ENCODE data around the gene RALGPS2.

The RALGPS2 gene

GRCh38 chr1:178939338-178940067 is 214.5 kb downstream of the RALGPS2 start:
- H3K4me3 ChIP-seq (ENCODE audit: low read length) = no peak overlapping the region
- H3K9me3 ChIP-seq (ENCODE audit: control insufficient read depth, insufficient read depth, low read length) = no peaks in the 10 kb centered on the region; the same call in 1 of the 2 replicates
- H3K27me3 ChIP-seq (ENCODE audit: control insufficient read depth, insufficient read depth, low read length) = no peaks in the 10 kb centered on the region
- DNase-seq (ENCODE audit: low read depth, low spot score) = no peak
- WGBS (ENCODE audit: insufficient coverage, insufficient read length) = no CpG with 5 or more reads among the region's 15 CpGs
- no peaks in the 10 kb centered on the region for H3K36me3 ChIP-seq (ENCODE audit: control insufficient read depth, insufficient read depth, low read length)
- H3K4me1 ChIP-seq (ENCODE audit: control insufficient read depth, insufficient read depth, low read length) = peaks cover 1% of the 10 kb centered on the region; the same call in 1 of the 2 replicates
- no peak overlapping the region for H3K27ac ChIP-seq (ENCODE audit: low read length)

DNA sequence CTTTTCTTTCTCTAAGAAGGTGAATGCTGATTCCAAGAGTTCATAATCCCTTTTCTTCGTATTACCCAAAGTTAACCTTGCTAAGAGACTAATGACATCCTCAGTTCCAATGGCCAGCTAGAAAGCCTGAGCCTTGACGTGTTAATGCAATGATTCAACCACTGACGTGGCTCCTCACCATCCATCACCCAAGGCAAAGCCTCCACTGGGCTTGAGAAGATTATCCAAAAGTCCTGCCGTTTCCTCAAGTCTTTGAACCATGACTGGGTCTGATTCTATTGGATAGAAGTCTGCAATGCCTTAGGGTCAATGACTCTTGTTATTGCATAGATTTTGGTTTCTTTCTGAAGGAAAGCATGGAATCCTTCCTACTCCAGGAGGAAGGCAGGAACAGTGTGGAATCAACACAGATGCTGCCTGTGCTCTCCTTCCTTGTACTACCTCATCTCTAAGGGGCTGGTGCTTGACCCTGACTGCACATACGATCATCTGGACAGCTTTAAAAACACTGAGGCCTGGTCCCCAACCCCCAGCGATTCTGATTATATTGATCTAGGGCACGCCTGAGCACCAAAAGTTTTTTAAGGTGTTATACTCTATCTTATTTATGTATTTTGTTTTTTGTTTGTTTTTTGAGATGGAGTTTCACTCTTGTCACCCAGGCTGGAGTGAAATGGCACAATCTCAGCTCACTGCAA is 215.2 kb downstream of the RALGPS2 start:
- no peak for DNase-seq (ENCODE audit: low read depth, low spot score)
- no CpG with 5 or more reads among the region's 7 CpGs for WGBS (ENCODE audit: insufficient coverage, insufficient read length)
- H3K27ac ChIP-seq (ENCODE audit: low read length) = no peak overlapping the region

GRCh38 chr1:178941261-178941689 is 216.2 kb downstream of the RALGPS2 start:
- Histone ChIP-seq H3K9me3 (ENCODE audit: control insufficient read depth, insufficient read depth, low read length) (no peaks in the 10 kb centered on the region), H3K4me1 (ENCODE audit: control insufficient read depth, insufficient read depth, low read length) (peaks cover 2% of the 10 kb centered on the region; the same call in 1 of the 2 replicates), H3K4me3 (ENCODE audit: low read length) (no peak overlapping the region), H3K27me3 (ENCODE audit: control insufficient read depth, insufficient read depth, low read length) (no peaks in the 10 kb centered on the region), H3K27ac (ENCODE audit: low read length) (no peak overlapping the region), H3K36me3 (ENCODE audit: control insufficient read depth, insufficient read depth, low read length) (no peaks in the 10 kb centered on the region)
- DNase-seq (ENCODE audit: low read depth, low spot score) = no peak
- no CpG with 5 or more reads among the region's 11 CpGs for WGBS (ENCODE audit: insufficient coverage, insufficient read length)

More for the DNA sequence above, 215.2 kb downstream of the RALGPS2 start:
- Histone ChIP-seq H3K27me3 (ENCODE audit: control insufficient read depth, insufficient read depth, low read length) (no peaks in the 10 kb centered on the region), H3K4me1 (ENCODE audit: control insufficient read depth, insufficient read depth, low read length) (peaks cover 1% of the 10 kb centered on the region; the same call in 1 of the 2 replicates), H3K36me3 (ENCODE audit: control insufficient read depth, insufficient read depth, low read length) (no peaks in the 10 kb centered on the region), H3K4me3 (ENCODE audit: low read length) (no peak overlapping the region), H3K9me3 (ENCODE audit: control insufficient read depth, insufficient read depth, low read length) (no peaks in the 10 kb centered on the region; the same call in 1 of the 2 replicates)

- no peak overlapping the region for H3K4me3 ChIP-seq (ENCODE audit: low read length)
Observed at GRCh38 chr1:178941849-178942248, 216.8 kb downstream of the RALGPS2 start.

GRCh38 chr1:178942285-178943198 is 217.5 kb downstream of the RALGPS2 start:
- H3K27me3 ChIP-seq (ENCODE audit: control insufficient read depth, insufficient read depth, low read length) = no peaks in the 10 kb centered on the region
- no CpG with 5 or more reads among the region's 15 CpGs for WGBS (ENCODE audit: insufficient coverage, insufficient read length)
- no peaks in the 10 kb centered on the region for H3K36me3 ChIP-seq (ENCODE audit: control insufficient read depth, insufficient read depth, low read length)
- H3K27ac ChIP-seq (ENCODE audit: low read length) = no peak overlapping the region
- H3K9me3 ChIP-seq (ENCODE audit: control insufficient read depth, insufficient read depth, low read length) = no peaks in the 10 kb centered on the region
- no peak overlapping the region for H3K4me3 ChIP-seq (ENCODE audit: low read length)
- H3K4me1 ChIP-seq (ENCODE audit: control insufficient read depth, insufficient read depth, low read length) = peaks cover 3% of the 10 kb centered on the region; the same call in 1 of the 2 replicates
- no peak for DNase-seq (ENCODE audit: low read depth, low spot score)

More at GRCh38 chr1:178941849-178942248, 216.8 kb downstream of the RALGPS2 start:
- no peaks in the 10 kb centered on the region for H3K36me3 ChIP-seq (ENCODE audit: control insufficient read depth, insufficient read depth, low read length)
- H3K27me3 ChIP-seq (ENCODE audit: control insufficient read depth, insufficient read depth, low read length) = no peaks in the 10 kb centered on the region
- no peaks in the 10 kb centered on the region for H3K9me3 ChIP-seq (ENCODE audit: control insufficient read depth, insufficient read depth, low read length)
- peaks cover 3% of the 10 kb centered on the region; the same call in 1 of the 2 replicates for H3K4me1 ChIP-seq (ENCODE audit: control insufficient read depth, insufficient read depth, low read length)
- no CpG with 5 or more reads among the region's 14 CpGs for WGBS (ENCODE audit: insufficient coverage, insufficient read length)
- no peak for DNase-seq (ENCODE audit: low read depth, low spot score)
- no peak overlapping the region for H3K27ac ChIP-seq (ENCODE audit: low read length)

GRCh38 chr1:178944729-178945128 is 219.7 kb downstream of the RALGPS2 start:
- Histone ChIP-seq H3K9me3 (ENCODE audit: control insufficient read depth, insufficient read depth, low read length) (no peaks in the 10 kb centered on the region), H3K4me3 (ENCODE audit: low read length) (no peak overlapping the region), H3K4me1 (ENCODE audit: control insufficient read depth, insufficient read depth, low read length) (peaks cover 1% of the 10 kb centered on the region; the same call in 1 of the 2 replicates), H3K27me3 (ENCODE audit: control insufficient read depth, insufficient read depth, low read length) (no peaks in the 10 kb centered on the region), H3K36me3 (ENCODE audit: control insufficient read depth, insufficient read depth, low read length) (no peaks in the 10 kb centered on the region), H3K27ac (ENCODE audit: low read length) (no peak overlapping the region)
- no CpG with 5 or more reads among the region's 8 CpGs for WGBS (ENCODE audit: insufficient coverage, insufficient read length)
- no peak for DNase-seq (ENCODE audit: low read depth, low spot score)

GRCh38 chr1:178945763-178946266 is 220.8 kb downstream of the RALGPS2 start:
- no peaks in the 10 kb centered on the region for H3K9me3 ChIP-seq (ENCODE audit: control insufficient read depth, insufficient read depth, low read length)
- DNase-seq (ENCODE audit: low read depth, low spot score) = no peak
- no CpG with 5 or more reads among the region's 17 CpGs for WGBS (ENCODE audit: insufficient coverage, insufficient read length)
- no peaks in the 10 kb centered on the region for H3K36me3 ChIP-seq (ENCODE audit: control insufficient read depth, insufficient read depth, low read length)
- H3K27ac ChIP-seq (ENCODE audit: low read length) = no peak overlapping the region
- no peaks in the 10 kb centered on the region for H3K27me3 ChIP-seq (ENCODE audit: control insufficient read depth, insufficient read depth, low read length)
- no peak overlapping the region for H3K4me3 ChIP-seq (ENCODE audit: low read length)
- H3K4me1 ChIP-seq (ENCODE audit: control insufficient read depth, insufficient read depth, low read length) = peaks cover 1% of the 10 kb centered on the region; the same call in 1 of the 2 replicates

GRCh38 chr1:178946416-178946815 is 221.4 kb downstream of the RALGPS2 start:
- H3K9me3 ChIP-seq (ENCODE audit: control insufficient read depth, insufficient read depth, low read length) = no peaks in the 10 kb centered on the region
- DNase-seq (ENCODE audit: low read depth, low spot score) = no peak
- no peaks in the 10 kb centered on the region for H3K27me3 ChIP-seq (ENCODE audit: control insufficient read depth, insufficient read depth, low read length)
- H3K27ac ChIP-seq (ENCODE audit: low read length) = no peak overlapping the region
- 0 out of 2 replicates have a peak, but pooled peaks cover 1% of the 10 kb centered on the region for H3K4me1 ChIP-seq (ENCODE audit: control insufficient read depth, insufficient read depth, low read length)
- no CpG with 5 or more reads among the region's 13 CpGs for WGBS (ENCODE audit: insufficient coverage, insufficient read length)
- no peaks in the 10 kb centered on the region for H3K36me3 ChIP-seq (ENCODE audit: control insufficient read depth, insufficient read depth, low read length)
- no peak overlapping the region for H3K4me3 ChIP-seq (ENCODE audit: low read length)

DNA sequence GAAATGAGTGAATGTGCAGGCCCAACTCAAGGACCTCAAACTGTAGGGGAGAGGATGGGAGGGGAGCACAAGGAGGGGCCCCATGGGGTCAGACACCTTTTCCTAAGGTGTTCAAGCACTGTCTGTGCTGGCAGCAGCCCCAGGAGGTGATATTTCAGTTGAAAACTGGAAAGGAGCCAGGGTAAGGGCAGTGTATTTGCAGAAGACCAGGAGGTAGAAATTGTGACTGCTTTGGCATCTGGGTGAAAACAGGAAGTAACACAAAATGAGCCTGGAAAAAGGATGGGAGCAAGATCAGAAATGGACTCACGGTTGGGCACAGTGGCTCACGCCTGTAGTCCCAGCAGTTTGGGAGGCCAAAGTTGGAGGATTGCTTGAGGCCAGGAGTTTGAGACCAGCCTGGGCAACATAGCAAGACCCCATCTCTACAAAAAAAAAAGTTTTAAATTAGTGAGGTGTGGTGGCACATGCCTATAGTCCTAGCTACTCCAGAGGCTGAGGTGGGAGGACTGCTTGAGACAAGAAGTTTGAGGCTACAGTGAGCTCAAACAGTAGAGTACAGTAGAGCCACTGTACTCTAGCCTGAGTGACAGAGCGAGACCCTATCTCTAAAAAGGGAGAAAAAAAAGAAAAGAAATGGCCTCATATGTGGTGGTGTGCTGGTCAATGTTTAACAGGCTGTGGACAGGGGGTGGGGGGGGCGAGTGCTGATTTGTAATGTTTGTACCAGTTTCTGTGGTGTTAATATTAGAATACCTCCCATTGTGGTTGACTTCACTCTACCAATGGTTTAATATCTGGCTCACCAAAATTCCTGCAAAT is 222.0 kb downstream of the RALGPS2 start:
- Histone ChIP-seq H3K4me3 (ENCODE audit: low read length) (no peak overlapping the region), H3K36me3 (ENCODE audit: control insufficient read depth, insufficient read depth, low read length) (no peaks in the 10 kb centered on the region), H3K27ac (ENCODE audit: low read length) (no peak overlapping the region), H3K4me1 (ENCODE audit: control insufficient read depth, insufficient read depth, low read length) (0 out of 2 replicates have a peak, but pooled peaks cover 1% of the 10 kb centered on the region), H3K27me3 (ENCODE audit: control insufficient read depth, insufficient read depth, low read length) (no peaks in the 10 kb centered on the region), H3K9me3 (ENCODE audit: control insufficient read depth, insufficient read depth, low read length) (no peaks in the 10 kb centered on the region)
- no CpG with 5 or more reads among the region's 4 CpGs for WGBS (ENCODE audit: insufficient coverage, insufficient read length)
- no peak for DNase-seq (ENCODE audit: low read depth, low spot score)

Data from iPS DF 6.9 (cell line).